Umbilical cord (tissue), 2 donors: ENCODE measurements around the gene PNO1. TPM values are rescaled to one million over a fixed set of nuclear protein-coding genes. Genes with fewer than 3 reads are reported as not detected.
A peak's percentile ranks its signal among the peaks of the same experiment; 100 is the strongest.
"Not testable (repeated sequence)": the region's sequence is repeated elsewhere in the genome, so short reads cannot be mapped to it uniquely, and the experiment has no call there.

Source experiments
- DNase-seq: peaks from one replicate; pipeline ENCODE4 v3.0.0-alpha.2; 2015; ENCODE audit warnings: low spot score
- total RNA-seq: library from RNA; depleted of rRNA; stranded (reverse); fragments of >200 nt; gene quantifications from one replicate; pipeline ENCODE4 v1.2.3, GENCODE V29; 2014; ENCODE audit warnings: low replicate concordance; ENCODE audit not compliant: insufficient read depth

The PNO1 gene
- 22.1 TPM for total RNA-seq

DNA sequence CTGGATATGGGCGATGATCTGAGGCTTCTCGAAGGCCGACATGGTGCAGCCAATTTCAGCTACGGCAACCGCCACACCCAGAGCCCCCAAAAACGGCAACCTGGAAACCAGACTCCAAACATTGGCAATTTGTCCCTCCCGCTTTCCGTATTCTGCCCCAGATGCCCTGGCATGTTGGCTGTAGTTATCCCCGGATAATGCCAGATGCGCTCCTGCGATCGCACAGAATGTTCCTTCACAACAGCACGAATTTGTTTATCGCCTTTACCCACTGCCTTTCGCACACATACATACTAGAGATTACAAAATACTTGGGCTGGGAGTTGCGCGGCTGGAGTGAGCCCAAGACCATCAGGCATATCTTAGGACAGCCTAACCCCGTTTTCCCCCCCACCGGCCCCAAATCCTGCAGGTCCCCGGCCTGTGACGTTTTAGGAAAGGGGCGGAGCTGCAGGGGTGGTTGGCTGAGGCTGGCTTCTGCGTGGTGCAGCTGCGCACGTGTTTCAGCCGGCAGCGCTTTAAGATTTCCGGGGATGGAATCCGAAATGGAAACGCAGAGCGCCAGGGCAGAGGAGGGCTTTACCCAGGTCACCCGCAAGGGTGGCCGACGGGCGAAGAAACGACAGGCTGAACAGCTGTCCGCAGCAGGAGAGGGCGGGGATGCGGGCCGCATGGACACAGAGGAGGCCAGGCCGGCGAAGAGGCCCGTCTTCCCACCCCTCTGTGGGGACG, at the start of gene PNO1:
Gene PNO1 (plus strand): TSS at position 487 of the 732 bp plus-strand sequence. CDS start 47 bp downstream, at position 534.
- DNase-seq, result peak; percentile 96

DNA sequence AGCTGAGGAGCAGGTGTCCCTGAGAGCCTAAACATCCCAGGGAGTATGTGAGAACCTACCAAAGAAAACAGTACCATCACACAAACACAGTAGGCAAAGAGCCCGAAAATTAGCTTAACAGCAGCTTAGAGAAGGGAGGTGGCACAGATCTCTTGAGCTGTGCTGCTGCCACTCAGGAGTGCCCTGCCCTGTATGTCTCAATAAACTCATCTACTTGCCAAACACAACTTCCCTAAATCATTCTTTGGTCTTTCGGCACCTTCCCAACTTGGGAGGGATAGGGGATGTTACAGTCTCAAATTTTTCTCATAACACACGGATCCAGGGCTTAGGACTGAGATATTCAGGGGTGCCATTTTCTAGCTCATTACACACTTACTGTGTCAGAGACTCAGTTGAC, 49.6 kb upstream of the PNO1 start:
- DNase-seq, result no peak

- DNase-seq, result no peak
Measured at GRCh38 chr2:68110102-68110501, 47.6 kb upstream of the PNO1 start.

DNA sequence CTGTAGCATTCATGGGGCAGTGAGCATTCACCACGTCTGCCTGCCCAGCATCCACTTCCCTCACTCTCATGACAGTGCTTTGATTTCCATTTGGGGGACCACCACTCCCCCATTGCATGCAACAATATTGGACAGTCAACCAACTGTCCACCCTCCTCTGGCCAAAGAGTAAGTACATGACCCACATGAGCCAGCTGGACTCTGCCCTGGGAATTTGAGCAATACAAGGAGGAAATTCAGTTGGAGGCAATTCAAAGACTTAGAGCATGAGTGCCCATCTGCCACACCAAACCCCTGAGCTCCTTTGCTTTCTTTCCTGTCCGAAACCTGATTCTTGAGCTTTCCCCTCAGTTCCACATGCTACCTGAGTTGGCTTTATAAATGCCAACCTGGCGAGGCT, 41.7 kb upstream of the PNO1 start:
- no peak for DNase-seq

DNA sequence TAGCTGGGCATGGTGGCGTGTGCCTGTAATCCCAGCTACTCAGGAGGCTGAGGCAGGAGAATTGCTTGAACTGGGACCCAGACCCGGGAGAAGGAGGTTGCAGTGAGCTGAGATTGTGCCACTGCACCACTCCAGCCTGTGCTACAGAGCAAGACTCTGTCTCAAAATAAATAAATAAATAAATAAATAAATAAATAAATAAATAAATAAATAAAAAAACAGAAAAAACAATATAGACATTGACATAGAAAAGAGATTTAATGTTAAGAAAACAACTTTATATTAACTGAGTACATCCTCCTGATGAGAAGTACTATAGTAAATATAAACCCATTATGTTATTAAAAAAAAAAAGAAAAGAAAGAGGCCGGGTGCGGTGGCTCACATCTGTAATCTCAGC, 39.8 kb upstream of the PNO1 start:
- not testable (repeated sequence) for DNase-seq

DNA sequence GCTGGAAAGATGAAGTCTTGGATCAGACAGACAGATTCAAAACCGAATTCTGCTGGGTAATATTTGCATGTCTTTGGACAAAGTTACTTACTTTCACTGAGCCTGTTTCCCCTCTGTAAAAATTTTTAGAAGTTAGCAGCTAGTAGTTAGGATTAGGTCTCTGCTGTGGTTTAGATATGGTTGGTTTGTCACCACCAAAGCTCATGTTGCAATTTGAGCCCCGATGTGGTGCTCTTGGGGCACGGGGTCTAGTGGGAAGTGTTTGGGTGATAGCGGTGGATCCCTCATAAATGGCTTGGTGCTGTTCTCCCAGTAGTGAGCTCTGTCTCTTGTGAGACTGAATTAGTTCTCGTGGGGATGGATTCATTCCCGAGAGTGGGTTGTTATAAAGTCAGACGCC, 38.9 kb upstream of the PNO1 start:
- DNase-seq, result no peak

DNA sequence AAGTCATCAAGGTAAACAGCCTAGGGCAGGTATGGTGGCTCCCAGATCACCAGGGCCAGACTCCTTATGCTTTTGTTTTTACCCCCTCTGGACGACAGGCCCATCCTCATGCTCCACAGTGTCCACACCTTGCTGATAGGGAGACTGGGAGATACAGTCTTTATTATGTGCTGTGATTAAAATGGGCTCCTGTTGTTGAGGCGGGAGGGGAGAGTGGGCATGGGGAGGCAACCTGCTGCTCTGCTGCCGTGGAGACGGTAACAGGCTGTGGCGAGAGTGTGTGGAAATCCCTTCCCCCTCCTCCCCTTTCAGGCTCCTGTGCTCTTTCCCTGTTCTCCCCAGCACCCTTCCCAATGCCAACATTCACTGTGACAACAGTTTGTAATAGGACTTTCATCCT, 38.2 kb upstream of the PNO1 start:
- no peak for DNase-seq

DNA sequence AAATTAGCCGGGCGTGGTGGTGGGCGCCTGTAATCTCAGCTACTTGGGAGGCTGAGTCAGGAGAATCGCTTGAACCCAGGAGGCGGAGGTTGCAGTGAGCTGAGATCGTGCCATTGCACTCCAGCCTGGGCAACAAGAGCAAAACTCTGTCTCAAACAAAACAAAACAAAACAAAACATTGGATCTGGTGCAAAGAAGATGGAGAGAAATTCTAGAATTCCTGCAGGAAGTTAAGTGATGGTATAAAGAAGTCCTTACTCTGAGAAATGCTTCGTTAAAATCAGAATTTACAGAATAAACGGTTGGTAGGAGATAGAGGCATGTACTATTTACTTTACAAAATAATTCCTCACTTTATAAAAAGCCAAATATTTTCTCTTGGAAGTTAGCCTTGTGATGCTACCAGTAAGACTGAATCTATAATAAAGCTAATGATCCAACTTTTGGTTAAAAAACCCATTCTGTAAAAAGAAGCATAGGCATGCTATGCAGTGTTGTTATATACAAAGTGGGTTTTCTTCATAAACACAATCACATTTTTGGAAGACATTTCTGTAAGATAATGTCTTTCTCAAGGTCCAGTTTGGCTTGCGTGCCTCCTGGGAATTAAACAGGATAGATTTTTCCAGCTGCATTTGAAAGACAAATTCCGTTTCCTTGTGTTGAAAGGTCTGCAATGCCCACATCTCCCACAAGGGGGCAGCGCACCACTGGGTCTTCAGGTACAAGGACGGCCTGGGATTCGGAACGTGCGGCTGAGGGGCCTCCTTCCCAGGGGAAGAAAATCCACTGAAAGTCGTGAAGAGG, 35.6 kb upstream of the PNO1 start:
- peak; percentile 90 for DNase-seq

GRCh38 chr2:68122680-68122964, 35.1 kb upstream of the PNO1 start:
- no peak for DNase-seq

DNA sequence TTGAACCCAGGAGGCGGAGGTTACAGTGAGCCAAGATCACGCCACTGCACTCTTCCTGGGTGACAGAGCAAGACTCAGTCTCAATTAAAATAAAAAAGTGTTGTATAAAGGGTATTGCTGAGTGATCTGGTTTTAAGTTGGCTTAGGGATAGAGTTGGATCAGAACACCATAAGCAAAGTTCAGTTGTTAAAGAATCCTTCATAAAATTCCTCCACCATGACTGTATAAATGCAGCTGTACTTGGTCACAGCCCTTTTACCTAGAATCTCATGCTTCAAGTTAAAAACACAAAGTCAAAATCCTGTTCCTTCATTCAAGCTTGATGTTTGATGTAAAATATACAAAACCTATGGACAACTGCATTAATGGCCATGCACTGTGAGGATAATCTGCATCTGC, 33.4 kb upstream of the PNO1 start:
- no peak for DNase-seq

- no peak for DNase-seq
Measured at GRCh38 chr2:68125821-68126220, 31.9 kb upstream of the PNO1 start.

DNA sequence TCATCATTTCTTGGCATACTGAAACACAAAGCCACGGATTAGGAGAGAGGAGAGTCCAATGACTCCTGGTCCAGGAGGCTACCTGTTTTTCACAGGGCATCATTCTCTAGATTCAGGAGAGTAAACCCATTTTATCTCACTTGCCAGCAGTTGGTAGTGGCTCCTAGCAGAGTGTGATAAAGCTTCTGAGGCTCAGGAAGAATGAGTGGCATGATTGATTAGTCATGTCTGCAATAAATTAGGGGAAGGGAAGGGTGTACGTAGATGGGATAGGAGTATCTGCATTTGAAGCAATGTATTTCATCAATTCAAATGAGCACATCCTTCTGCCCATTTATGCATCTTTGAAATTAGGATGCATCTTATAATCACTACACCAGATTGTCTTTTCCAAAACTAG, 31.1 kb upstream of the PNO1 start:
- DNase-seq, result no peak

DNA sequence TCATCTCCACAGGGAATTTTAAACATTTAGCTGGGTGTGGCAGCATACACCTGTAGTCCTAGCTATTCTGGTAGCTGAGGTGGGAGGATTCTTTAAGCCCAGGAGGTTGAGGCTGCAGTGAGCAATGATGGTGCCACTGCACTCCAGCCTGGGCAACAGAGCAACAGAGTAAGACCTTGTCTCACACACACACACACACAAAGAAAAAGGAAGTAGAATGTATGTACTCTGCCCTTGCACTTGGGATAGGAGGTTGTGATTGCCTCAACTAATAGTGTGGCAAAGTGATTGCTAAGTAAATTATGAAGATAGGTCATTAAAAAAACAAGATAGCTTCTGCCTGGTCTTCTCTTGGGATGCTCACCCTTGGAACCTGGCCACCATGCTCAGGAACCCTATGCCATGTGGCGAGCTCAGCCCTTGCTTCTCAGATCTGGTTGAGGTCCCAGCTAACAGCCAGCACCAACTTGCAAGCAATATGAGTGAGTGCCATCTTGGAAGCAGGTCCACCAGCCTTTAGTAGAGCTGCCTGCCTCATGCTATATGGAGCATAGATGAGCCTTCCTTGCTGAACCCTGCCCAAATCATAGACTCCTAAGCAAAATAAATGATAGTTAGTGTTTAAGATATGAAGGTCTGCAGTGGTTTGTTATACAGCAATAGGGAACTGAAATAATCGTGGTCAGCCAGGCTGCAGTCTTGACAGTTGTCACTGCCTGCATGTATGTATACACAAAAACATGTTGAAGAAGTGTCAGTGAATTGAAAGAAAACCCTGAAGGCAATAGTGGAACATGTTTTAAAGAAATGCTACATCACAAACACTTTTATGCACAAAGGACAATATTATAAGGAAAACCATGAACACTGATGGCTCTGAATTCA, 30.1 kb upstream of the PNO1 start:
- no peak for DNase-seq

DNA sequence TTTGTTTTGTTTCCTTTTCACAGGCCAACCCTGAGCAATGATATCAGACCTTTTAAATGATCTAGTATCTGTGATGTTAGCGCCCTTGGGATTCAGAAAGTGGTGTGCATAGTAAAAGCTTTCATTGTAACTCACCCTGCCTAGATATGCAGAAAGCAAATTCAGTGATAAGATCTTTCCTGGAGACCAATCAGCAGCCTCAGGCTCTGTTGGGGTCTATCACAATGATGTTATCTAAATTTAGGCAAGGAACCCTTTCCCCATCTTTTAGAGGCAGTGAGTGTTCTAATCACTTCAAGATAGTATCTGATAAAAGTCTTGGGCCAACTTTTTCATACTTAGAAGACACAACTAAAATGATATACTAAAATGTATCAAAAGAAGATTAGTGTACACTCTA, 23.6 kb upstream of the PNO1 start:
- no peak for DNase-seq

- DNase-seq, result no peak
Measured at GRCh38 chr2:68134554-68134953, 23.1 kb upstream of the PNO1 start.

DNA sequence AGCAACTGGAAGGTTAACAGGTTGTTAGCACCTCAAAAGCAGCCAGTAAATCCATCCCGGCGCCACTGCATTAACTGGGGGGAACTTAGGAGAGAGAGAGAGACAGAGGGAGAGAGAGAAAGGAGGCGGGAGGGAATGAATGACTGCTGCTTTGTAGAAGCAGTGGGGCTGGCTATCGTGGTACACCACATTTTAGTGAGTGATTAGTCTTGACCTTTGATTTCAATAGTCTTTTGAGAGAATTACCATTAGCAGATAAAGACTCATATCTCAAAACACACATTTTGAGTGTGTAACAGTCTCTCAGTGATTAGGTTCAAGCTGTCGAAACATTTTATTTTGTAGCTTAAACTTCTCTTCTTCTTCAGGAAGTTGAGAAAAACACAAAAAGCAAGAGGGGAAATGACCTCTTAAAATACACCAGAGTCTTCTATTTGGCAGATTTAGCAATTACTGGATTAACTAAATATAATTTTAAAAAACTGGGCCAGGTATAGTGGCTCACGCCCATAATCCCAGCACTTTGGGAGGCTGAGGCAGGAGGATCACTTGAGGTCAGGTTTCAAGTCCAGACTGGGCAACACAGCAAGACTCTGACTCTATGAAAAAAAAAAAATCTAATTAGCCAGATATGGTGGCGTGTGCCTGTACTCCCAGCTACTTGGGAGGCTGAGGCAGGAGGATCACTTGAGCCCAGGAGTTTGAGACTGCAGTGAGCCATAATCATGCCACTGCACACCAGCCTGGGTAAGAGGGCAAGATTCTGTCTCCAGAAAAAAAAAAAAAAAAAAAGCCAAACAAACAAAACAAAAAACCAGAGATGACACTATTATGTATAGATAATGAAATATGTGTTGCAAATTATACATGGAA, 22.0 kb upstream of the PNO1 start:
- no peak for DNase-seq

- DNase-seq, result no peak
Measured at GRCh38 chr2:68141875-68142274, 15.8 kb upstream of the PNO1 start.

- DNase-seq, result no peak
Measured at GRCh38 chr2:68151037-68151436, 6.7 kb upstream of the PNO1 start.

GRCh38 chr2:68152681-68153347, 4.9 kb upstream of the PNO1 start:
- no peak for DNase-seq

DNA sequence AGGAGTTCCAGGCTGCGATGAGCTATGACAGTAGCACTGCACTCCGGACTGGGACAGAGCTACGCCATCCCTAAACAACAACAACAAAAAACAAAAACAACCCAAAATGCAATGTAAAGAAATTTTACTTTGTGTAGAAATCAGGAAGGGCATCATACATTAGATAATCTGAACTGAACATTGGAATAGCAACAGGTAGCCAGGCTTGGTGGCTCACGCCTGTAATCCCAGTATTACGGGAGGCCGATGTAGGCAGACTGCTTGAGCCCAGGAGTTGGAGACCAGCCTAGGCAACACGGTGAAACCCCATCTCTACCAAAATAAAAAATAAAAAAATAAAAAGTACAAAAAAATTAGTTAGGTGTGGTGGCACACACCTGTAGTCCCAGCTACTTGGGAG, 2.1 kb upstream of the PNO1 start:
- no peak for DNase-seq

DNA sequence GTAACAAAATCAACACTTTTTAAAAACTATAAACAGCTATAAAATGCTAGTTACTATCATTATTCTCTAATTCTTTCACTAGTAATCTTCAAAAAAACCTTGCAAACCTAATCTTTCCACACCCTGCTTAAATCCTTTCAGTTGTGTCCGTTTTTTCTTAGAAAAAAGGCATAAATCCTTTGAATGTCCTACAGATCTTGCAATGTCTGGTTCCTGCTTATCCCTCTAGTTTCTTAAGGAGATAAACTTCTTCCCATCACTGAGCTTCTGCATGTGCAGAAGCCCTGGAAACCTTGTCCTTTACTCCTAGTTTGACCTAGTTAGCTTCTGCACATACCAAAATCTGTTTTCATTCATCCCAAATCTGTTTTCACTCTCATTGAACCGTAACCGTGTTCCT, 1.3 kb upstream of the PNO1 start:
- DNase-seq, result peak; percentile 5
